NCI-H1048 (cell line): ENCODE results near the gene OLIG2.

Experiments
- DNase-seq: peaks from one replicate; lab custom pipeline; 2025; lab: John Stamatoyannopoulos, UW

Gene OLIG2

DNA sequence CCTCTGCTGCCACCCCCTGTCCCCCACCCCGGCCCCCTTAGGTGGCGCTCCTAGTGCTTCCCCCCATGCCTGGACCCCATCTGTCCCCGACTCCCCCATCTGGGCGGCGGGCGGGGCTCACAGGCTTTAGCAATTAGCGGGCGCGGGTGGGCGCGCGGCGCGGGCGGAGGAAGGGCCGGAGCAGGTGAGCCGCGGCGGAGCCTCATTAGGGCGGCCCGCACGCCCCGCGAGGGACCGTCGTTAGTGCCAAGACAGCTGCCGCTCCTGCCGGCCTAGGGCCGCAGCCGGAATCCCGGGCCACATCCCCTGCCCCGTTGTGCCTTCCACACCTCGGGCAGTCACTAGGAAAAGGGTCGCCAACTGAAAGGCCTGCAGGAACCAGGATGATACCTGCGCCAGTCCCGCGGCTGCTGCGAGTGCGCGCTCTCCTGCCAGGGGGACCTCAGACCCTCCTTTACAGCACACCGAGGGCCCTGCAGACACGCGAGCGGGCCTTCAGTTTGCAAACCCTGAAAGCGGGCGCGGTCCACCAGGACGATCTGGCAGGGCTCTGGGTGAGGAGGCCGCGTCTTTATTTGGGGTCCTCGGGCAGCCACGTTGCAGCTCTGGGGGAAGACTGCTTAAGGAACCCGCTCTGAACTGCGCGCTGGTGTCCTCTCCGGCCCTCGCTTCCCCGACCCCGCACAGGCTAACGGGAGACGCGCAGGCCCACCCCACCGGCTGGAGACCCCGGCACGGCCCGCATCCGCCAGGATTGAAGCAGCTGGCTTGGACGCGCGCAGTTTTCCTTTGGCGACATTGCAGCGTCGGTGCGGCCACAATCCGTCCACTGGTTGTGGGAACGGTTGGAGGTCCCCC lies 7.6 kb downstream of the OLIG2 start:
- DNase-seq: no peak

DNA sequence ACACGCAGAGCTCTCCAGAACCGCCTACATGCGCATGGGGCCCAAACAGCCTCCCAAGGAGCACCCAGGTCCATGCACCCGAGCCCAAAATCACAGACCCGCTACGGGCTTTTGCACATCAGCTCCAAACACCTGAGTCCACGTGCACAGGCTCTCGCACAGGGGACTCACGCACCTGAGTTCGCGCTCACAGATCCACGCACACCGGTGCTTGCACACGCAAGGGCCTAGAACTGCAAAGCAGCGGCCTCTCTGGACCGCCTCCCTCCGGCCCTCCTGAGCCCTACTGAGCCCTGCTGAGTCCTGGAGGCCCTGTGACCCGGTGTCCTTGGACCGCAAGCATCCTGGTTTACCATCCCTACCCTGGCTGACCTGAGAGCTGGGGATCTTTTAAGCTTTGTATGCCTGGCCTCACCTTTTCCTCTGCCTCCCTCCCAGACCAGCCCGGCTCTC lies 8.3 kb downstream of the OLIG2 start:
- DNase-seq: no peak

GRCh38 chr21:33035147-33035546 lies 9.4 kb downstream of the OLIG2 start:
- no peak for DNase-seq

GRCh38 chr21:33036430-33037162 lies 10.9 kb downstream of the OLIG2 start:
- no peak for DNase-seq

GRCh38 chr21:33037501-33037900 lies 11.8 kb downstream of the OLIG2 start:
- no peak for DNase-seq

DNA sequence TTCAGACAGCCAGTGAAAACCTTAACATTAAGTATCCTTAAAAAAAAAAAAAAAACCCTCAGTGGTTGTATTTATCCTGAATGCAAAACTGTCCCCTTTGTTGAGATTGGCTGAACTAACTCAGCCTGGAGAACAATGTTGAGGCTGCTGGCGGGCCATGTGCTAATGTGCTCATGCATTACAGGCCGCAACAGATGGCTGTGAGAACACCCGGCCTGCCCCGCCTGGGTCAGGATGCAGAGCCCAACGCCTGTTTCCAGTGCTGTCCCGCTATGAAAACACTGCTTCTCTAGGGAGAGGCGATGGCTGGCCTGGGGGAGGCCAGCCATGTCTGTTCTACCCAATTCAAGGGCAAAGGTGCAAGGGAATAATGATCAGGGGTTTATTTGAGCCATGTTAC lies 13.8 kb downstream of the OLIG2 start:
- no peak for DNase-seq

GRCh38 chr21:33040215-33040614 lies 14.5 kb downstream of the OLIG2 start:
- DNase-seq: no peak

- DNase-seq: no peak
Measured at GRCh38 chr21:33041981-33042380, 16.2 kb downstream of the OLIG2 start.

DNA sequence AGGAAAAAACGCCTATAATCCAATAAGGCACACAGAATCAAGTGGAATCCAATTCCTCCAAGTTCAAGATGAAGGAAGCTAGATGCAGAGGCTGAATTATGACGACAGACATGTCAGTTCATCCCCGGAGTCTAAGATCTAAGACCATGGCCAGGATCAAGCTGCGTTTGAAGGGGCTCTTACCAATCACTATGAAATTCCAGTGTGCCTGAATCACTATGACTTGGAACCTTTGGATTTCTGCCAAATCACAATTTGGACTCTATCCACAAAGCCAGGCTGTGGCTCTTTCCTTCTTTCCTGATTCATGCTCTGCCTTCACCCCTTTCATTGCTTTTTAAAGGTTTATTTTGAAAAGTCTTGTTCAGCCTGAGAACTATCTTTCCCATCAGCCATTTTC lies 17.1 kb downstream of the OLIG2 start:
- DNase-seq: no peak

DNA sequence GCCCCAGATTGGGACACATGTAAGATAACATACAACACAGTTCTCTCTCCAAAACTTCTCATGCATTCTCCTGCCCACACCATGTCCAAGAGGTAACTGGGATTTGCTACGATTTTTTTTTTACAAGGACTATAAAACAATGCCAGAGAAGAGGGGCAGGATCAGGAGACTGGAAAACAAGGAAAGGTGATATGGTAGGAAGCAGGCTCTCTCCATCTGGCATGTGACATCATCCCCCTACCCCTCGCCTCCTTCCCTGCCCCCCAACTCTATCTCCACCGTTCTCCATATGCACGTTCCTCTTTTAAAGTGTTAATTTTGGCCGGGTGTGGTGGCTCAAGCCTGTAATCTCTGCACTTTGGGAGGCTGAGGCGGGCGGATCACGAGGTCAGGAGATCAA lies 20.7 kb downstream of the OLIG2 start:
- DNase-seq: no peak

DNA sequence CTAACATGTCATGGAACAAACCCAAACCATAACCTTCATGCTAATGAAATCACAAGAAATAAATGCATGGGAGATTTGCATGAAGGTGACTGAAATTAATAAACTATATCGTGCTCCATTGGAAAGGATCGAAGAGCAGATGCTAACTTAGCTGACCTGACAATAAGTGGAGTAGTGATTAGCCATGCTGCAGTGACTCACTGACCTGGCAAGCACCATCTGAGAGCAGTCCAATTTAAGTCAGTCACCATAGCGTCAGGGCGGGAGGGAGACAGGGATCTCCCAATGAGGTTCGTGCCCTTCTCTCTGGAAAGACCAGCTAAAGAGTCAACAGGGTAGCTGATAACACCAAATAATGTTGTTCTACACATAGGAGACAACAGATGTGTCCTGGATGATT lies 21.5 kb downstream of the OLIG2 start:
- no peak for DNase-seq

- DNase-seq: no peak
Measured at GRCh38 chr21:33051925-33052324, 26.2 kb downstream of the OLIG2 start.

DNA sequence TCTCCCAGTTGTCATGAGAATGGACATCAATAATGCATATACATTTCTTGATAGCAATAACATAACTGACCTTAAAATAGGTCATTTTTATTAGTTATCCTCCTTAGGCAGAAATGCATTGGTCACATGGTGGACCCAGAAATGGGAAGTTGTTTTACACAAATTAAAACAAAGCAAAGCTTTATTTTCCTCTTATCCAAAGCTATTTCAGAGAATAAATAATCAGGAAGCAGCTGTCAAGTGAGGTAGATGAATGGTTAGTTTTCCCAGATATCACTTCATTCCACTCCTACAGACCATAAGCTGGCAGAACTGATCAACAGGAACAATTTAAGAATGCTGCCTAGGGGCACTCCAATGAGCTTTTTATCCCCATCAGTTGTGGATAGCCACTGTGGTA lies 28.2 kb downstream of the OLIG2 start:
- no peak for DNase-seq

DNA sequence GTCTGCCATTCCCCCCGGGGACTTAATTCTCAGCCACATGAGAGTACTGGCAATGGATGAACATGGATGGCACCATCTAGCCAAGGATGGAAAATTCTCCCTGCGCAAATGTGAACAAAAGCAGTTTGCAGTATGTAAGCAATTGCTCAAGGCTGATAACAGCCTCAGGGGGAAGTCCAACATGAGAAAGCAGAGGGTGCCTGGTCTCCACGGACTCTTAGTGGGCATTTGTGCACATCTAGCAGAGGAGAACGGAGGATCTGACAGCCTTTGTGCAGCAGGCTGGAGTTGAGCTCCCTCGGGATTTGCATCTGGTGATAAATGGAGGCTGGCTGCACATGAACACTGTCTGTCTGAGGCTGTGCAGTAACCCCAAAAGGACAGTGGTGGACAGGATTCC lies 30.3 kb downstream of the OLIG2 start:
- DNase-seq: no peak

DNA sequence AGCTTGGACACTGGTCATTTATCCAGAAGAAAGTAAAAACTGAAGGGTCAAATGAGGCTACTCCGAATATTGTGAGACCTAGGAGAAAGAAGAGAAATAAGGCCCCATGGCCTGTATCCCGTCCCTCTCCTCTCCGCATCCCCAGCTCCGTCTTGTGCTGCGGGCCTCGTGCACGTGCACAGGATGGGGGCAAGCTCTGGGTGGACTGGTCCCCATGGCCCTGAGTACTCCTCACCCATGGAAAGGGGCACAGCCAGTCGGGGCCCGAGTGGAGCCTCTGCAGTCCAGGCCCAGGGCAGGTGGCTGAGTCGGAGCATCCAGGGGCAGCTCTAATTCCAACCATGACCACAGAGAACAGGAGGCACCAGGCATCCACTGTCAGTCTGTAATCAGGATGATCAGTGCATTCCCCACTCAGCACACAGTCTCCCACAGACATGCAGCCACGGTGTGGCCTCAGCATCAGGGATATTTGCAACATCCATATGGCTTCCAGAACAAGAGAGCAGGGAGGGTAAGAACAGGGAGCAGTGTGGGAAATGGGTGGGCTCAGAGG lies 31.7 kb downstream of the OLIG2 start:
- DNase-seq: no peak

DNA sequence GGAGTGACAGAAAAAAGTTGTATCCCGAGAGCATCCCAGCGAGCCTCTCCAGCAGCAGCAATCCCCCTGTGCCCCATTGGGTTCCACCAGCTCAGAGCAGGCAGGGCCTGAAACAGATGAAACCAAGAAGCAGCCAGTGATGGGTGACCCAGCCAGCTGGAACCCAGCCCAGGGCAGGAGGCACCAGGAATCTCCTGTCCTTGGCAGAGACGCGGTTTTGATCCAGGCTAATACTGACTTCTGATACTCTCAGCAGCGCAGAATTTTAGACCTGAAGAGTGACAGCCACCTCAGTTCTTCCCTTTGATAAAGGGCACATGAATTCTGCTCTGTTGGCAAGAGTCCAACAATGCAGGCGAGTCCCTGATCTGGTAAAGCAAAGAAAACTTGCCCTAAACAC lies 32.8 kb downstream of the OLIG2 start:
- DNase-seq: no peak

DNA sequence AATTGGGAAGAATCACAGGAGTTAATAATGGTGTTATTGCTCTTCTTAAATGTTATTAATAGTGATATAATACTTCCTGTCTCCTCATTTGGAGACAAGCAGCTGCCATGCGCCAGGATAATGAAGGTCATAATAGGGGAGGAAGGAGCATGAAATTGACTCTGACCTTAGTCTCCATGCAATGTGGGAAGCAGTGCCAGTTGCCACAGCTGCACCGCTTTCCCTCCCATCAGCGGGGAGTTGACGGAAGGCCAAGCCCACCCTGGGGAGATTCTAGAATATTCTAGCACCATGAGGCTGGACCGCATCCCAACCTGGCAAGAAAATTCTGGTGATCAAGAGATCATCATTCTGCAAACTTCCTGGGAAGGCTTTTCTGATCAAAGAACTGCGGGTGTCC lies 33.2 kb downstream of the OLIG2 start:
- no peak for DNase-seq

GRCh38 chr21:33059380-33059841 lies 33.7 kb downstream of the OLIG2 start:
- no peak for DNase-seq

- no peak for DNase-seq
Measured at GRCh38 chr21:33061233-33061632, 35.5 kb downstream of the OLIG2 start.

GRCh38 chr21:33063375-33063883 lies 37.7 kb downstream of the OLIG2 start:
- no peak for DNase-seq

GRCh38 chr21:33063907-33064622 lies 38.3 kb downstream of the OLIG2 start:
- no peak for DNase-seq
